ENCODE measurements around the gene DHRS9. TPM values are rescaled to one million over a fixed set of nuclear protein-coding genes. Genes with fewer than 3 reads are reported as not detected.

Gene DHRS9
- total RNA-seq, 2 donors from 2014 or later = 0.32 to 0.34 TPM

- Histone ChIP-seq H3K9me3 (no peaks in the 10 kb centered on the region), H3K27me3 (replicated peaks; ENCODE audit: insufficient read depth) (no peaks in the 10 kb centered on the region), H3K36me3 (no peaks in the 10 kb centered on the region), H3K27ac (no peak overlapping the region), H3K4me1 (replicated peaks) (no peaks in the 10 kb centered on the region), H3K4me3 (no peak overlapping the region)
- DNase-seq (ENCODE audit: low spot score) = no peak
- TF ChIP-seq CTCF (IDR thresholded peaks at IDR 0.05) (no peak), POLR2AphosphoS5 (IDR thresholded peaks at IDR 0.05) (no peak), POLR2A (IDR thresholded peaks at IDR 0.05) (no peak)
- intact Hi-C loops (cut with DNase I) = no loop called here
- WGBS = 82% methylated on average over 1 of the region's 1 CpG
These were observed 36.1 kb downstream of the DHRS9 start for GRCh38 chr2:169105476-169105875.

GRCh38 chr2:169106134-169106533 is 36.8 kb downstream of the DHRS9 start:
- Histone ChIP-seq H3K4me3 (no peak overlapping the region), H3K27me3 (replicated peaks; ENCODE audit: insufficient read depth) (no peaks in the 10 kb centered on the region), H3K9me3 (no peaks in the 10 kb centered on the region), H3K36me3 (no peaks in the 10 kb centered on the region), H3K4me1 (replicated peaks) (no peaks in the 10 kb centered on the region), H3K27ac (no peak overlapping the region)
- 91% methylated on average over 2 of the region's 2 CpGs for WGBS
- no peak for TF ChIP-seq POLR2AphosphoS5 (IDR thresholded peaks at IDR 0.05)
- no peak for TF ChIP-seq CTCF (IDR thresholded peaks at IDR 0.05)
- TF ChIP-seq POLR2A (IDR thresholded peaks at IDR 0.05) = no peak
- intact Hi-C loops (cut with DNase I) = no loop called here
- DNase-seq (ENCODE audit: low spot score) = no peak

- Histone ChIP-seq H3K36me3 (no peaks in the 10 kb centered on the region), H3K4me1 (replicated peaks) (no peaks in the 10 kb centered on the region), H3K27me3 (replicated peaks; ENCODE audit: insufficient read depth) (no peaks in the 10 kb centered on the region), H3K9me3 (no peaks in the 10 kb centered on the region), H3K4me3 (no peak overlapping the region), H3K27ac (no peak overlapping the region)
- DNase-seq (ENCODE audit: low spot score) = no peak
- WGBS = 92% methylated on average over 6 of the region's 6 CpGs
- intact Hi-C loops (cut with DNase I) = no loop called here
- no peak for TF ChIP-seq POLR2A (IDR thresholded peaks at IDR 0.05)
- no peak for TF ChIP-seq POLR2AphosphoS5 (IDR thresholded peaks at IDR 0.05)
- TF ChIP-seq CTCF (IDR thresholded peaks at IDR 0.05) = no peak
These were observed 37.5 kb downstream of the DHRS9 start for GRCh38 chr2:169106563-169107545.

GRCh38 chr2:169107645-169108044 is 38.3 kb downstream of the DHRS9 start:
- intact Hi-C loops (cut with DNase I) = no loop called here
- no peaks in the 10 kb centered on the region for H3K9me3 ChIP-seq
- no peaks in the 10 kb centered on the region for H3K4me1 ChIP-seq (replicated peaks)
- H3K36me3 ChIP-seq = no peaks in the 10 kb centered on the region
- DNase-seq (ENCODE audit: low spot score) = no peak
- no peak overlapping the region for H3K27ac ChIP-seq
- no peak for TF ChIP-seq CTCF (IDR thresholded peaks at IDR 0.05)
- TF ChIP-seq POLR2AphosphoS5 (IDR thresholded peaks at IDR 0.05) = no peak
- no peak for TF ChIP-seq POLR2A (IDR thresholded peaks at IDR 0.05)
- 56% methylated on average over 2 of the region's 2 CpGs for WGBS
- H3K27me3 ChIP-seq (replicated peaks; ENCODE audit: insufficient read depth) = no peaks in the 10 kb centered on the region
- no peak overlapping the region for H3K4me3 ChIP-seq
